Amniotic stem cell (primary cell): ENCODE data around the gene MEOX1.

Source experiments
- DNase-seq: peaks from one replicate; lab custom pipeline; 2025; lab: John Stamatoyannopoulos, UW

MEOX1 gene

DNA sequence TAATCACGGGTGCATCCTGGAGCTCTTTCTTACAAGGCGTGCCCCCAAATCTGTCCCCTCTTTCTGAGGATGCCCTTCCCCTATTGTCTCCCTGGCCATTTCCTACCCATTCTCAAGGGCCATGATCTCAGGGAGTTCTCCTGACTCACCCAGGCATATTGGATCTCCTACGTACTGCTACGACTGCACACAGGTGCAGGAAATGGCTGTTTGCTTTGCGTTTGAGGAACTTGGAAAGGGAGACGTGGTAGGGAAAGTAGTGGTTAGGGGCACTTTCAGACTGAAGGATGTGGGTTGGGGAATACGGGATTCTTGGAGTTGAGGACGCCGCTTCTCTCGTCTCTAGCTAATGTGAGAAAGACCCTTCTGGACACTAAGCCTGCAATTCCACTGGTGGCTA, 18.7 kb upstream of the MEOX1 start:
- no peak for DNase-seq

DNA sequence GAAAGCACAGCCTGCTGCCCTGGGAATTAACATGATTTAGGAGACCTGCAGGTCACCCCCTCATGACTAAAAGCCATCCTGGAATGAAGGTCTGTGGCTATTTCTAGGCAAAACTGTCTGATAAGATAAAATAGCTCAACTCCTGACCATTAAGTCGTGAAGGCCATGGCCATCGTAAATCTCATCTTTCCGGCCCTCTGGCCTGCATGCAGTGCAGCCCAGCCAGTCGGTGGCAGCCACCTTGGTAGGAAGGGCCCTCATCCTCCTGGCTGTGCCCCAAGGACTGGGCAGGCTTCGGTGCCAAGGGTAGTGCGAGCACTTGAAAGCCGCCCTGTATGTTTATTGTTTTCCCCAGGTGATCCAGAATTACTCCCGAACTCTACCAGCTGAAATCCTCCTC, 18.2 kb upstream of the MEOX1 start:
- no peak for DNase-seq

DNA sequence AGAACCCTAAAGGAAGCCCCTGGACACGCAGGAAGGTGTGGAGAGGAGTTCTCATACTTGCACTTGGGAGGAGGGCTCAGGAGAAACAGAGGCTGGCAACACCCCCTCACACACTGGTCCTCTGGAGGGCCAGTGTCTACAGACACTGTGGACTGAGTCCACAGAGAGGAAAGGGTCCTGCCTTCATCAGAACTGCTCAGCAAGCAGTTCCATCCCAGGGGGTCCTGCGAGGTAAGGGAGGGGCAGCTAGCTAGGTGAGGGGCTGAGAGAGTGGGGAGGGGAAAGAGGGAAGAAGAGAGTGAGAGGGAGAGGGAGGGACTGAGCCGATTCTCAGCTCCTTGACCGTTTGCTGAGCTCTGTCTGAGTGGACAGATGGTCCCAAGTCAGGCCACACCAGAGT, 17.7 kb upstream of the MEOX1 start:
- no peak for DNase-seq

DNA sequence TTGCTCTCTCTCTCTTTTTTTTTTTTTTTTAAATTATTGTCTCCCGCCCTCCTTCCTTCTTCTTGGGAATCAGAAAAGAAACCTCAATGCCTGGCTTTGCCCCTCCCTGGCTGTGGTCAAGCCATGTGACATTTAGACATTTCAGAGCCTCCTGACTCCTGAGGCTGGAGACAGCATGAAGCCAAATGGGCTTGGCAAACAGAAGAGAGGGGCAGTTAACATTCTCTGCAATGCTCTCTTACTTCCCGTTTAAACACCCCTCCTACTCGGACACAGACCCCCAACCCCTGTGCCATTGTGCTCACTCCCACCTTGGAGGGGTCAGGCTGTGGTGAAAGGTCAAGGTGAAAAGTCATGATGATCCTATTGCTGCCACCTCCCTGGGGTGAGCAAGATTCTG, 14.7 kb upstream of the MEOX1 start:
- DNase-seq, result no peak

DNA sequence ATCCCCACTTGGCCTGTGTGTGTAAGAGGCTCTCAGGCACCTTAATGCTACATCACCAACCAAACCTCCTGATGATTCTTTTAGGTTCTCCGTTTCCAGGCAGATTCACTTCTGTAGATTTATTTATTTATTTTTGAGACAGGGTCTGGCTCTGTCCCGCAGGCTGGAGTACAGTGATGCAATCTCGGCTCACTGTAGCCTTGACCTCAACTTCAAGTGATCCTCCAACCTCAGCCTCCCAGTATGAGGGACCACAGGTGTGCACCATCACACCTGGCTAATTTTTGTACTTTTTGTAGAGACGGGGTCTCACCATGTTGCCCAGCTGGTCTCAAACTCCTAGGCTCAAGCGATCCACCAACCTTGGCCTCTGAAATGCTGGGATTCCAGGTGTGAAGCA, 12.7 kb upstream of the MEOX1 start:
- DNase-seq, result no peak

DNA sequence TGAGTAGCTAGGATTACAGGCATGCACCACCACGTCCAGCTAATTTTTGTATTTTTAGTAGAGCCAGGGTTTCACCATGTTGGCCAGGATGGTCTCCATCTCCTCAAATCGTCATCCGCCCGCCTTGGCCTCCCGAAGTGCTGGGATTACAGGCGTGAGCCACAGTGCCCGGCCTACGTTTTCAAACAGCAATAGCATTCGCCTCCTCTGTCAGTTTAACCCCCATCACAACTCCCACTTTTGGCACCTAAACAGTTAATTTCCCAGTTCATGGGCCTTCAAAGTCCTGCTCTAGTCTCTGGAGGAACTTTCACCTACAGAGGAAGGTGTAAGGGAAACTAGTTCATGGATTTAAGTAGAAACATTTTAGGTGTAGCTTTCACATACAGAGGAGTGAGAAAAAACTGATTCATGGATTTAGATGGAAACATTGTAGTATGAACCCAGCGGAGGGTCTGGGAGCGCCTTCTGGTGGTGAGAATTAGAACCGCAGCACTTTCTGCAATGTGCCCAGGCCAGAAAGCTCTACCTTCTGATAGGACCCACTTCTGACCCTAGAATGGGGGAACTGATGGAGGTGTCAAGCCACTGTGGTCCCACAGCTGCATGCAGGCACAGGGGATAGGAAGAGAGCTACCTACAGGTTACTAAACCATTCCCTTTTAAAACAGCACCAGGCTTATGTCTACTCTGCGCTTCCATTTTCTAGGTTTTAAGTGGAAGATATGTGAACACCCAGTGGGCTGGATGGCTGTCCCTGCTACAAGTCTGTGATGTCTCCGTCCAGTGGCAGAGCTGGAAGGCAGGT, 12.0 kb upstream of the MEOX1 start:
- DNase-seq, result no peak

DNA sequence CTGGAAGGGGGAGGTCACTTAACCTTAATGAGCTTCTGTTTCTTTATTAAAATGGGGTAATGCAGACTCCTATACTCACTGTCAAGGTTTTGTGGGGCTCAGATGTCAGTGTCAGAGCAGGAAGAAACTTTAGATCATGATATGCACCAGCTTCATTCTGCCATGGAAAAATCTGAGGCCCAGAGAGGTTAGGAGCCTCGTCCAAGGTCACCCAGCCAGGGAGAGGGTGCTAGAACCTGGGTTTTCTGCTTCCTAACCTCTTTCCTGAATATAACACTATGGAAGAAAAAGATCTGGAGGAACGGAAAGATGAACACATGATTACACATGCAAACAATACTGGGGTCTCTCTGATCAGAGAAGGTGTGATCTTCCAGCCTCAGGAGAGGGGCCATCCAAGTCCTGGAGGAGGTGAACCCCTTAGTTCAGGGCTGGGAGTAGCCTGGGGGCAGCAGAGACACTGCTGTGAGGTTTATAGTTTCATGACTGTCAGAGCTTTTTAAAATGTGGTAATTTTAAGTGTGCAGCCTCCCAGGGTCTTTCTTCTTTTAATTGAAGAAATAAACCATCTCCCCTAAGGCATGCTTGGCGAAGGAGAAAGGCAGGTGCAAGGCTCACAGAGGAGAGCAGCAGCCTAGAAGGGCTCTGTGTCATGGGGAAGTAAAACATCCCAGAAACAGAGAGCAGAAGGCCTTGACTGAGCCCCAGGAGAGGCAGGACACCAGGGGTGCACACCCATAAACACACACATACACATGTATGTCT, 10.2 kb upstream of the MEOX1 start:
- no peak for DNase-seq

DNA sequence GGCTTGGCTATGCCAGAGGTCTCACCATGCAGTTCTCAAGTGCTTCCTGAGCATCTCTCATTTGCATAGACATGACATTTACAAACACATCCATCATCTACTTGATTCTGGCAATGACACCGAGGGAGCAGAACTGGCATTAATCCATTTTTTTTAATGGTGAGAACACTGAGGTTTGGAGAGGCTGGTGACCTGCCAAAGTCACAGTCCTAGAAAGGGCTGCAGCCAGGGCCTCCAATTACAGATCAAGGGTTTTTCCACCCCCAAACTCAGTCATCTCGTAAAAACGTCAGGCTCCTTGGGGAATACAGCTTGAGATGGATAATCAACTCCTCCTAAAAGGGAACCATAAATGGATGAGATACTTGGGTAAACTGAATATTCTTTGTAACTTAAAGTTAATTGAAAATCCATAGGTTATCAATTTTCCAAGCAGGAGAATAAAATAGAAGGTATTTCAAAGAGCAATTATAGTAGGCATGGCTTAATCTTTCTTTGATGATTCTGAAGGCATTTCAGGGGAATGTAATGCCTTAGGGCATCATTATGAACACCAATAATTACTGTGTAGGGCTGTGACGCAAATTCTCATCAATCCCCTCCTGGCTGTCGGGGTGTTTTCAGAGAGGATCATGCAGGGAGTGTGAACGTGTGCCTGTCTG, 9.4 kb upstream of the MEOX1 start:
- no peak for DNase-seq

DNA sequence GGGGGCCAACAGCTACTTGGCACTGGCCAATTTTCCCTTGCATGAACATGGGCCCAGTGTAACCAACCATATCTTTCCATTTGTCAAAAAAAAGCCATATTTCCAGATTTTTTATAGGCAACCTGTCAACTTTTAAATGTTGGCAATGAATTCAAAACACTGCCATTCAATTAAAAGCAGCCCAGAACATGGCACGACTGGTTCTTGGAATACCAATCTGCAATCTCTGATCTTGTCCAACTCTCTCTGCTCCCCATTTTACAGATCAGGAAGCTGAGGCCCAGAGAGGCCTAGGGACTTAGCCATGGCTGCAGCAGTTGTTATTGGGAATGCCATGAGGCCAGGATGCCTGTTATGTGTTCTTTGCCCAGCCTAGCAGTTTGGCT, 8.9 kb upstream of the MEOX1 start:
- no peak for DNase-seq

DNA sequence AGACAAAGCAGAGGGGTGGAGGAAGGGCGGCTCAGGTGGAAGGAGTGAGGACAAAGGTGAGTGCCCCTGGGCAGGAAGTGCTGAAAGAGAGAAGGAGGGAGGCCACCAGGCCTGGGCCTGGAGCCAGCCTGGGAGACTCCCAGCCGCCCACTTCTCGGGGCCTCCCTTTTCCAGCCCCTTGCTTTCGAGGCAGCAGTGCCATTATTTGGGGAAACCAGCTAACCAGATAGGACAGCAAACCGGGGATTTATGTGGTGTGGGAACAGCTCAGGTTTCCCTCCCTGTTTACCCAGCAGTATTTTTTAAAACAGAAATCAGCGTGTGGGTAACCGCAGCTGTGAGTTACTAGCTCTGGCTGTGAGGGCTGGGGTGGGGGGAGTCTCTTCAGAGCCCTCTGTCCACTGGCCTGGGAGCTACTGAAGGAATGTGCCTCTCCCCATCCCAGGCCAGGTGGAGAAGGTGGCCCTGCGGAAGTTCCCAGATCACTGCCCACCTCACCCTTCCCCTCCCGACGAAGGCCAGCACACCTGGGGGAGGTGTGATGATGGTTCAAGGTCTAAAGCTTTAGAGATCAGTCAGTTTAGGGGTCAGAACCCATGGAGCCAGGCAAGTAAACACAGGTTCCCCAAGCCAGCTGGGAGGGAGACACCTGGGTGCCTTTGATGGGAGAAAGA, 8.4 kb upstream of the MEOX1 start:
- DNase-seq, result no peak

DNA sequence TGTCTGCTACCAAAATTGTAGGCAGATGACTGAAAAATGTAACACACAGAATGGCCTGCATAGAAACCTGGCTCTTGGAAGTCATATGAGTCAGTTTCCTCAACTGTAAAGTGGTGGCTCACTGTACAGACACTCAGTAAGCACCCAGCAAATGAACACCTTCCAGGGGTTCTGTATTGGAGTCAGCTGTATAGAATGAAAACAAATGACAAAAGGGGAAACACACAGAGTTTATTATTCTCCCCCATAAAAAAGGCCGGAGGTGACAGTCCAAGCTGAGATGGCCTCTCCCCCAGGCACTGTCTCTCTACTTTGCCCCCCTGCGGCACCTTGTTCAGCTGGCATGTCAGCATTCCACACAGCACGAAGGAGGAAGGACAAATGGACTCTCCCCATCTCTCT, 6.2 kb upstream of the MEOX1 start:
- no peak for DNase-seq

DNA sequence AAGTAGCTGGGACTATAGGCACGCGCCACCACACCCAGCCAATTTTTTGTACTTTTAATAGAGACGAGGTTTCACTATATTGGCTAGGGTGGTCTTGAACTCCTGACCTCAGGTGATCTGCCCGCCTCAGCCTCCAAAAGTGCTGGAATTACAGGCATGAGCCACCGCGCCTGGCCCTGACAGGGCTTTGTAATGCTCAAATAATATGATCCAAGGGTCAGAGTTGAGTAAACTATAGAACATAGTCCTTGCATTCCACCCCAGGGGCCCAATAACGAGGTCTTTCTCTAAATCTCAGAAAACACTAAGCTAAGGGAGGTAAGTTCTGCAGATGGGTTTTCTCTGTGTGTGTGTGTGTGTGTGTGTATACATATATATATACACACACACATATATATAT, 5.8 kb upstream of the MEOX1 start:
- no peak for DNase-seq

DNA sequence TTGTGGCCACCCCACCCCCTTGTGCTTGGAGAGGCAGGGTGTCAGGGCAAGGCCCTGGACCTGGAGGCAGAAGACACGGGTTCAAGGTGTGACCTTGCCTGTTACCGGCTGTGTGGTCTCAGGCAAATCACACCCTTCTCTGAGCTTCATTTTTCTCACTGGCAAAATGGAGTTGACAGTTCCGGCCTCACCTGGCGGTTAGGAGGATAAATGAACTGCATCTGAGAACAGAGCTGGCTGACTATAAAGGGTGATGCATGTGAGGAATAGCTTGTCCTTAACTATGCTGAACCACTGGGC, 4.2 kb upstream of the MEOX1 start:
- no peak for DNase-seq

DNA sequence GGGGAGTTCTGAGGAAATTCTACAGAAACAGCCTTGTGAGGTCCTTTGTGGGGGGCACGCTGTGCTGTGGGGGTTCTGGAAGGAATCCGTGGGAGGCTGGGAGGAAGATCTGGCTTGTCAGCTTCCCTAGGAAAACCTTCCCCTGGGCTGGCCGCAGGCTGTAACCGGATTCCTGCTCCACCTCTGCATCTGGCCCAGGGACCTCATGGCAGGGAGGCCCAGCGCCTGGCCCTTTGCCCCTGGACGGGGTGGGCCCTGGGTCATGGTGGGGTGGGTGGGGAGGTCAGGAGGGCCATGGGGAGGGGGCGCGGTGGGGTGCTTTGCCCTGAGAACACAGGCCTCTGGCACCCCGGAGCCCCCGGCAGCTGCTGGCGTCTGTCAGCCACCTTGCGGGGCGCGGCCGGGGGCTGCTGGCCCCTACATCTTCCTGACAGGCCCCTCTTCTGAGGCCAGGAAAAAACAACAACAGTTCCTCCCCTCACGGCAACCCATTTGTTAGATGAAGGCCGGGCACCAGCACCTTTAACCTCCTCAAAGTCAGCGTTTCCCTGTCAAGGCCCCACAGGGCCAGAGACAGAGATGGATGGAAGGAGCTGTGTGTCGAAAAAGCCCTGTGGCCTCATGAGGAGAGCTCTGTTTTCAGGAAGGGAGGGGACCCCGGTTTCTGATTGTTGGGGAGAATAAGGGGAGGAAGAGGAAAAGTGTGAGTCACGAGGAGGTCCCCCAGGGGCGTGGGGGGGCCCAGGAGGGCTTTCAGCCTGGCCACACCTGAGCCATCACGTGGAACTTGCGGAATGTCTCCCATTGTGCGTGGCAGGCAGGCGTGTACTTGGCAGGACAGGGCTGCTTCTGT, 3.6 kb upstream of the MEOX1 start:
- DNase-seq, result no peak

DNA sequence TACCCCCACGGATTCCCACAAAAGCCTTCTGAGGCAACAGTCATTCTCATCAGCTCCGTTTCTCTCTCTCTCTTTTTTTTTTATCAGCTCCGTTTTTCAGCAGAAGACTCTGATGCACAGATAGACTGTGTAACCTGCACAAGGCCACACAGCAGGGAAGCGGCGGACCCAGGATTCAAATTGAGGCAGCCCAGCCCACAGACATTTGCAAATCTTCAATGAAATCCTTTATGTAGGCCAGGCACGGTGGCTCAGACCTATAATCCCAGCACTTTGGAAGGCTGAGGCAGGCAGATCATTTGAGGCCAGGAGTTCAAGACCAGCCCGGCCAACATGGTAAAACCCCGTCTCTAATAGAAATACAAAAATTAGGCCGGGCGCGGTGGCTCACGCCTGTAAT, 2.4 kb upstream of the MEOX1 start:
- no peak for DNase-seq

DNA sequence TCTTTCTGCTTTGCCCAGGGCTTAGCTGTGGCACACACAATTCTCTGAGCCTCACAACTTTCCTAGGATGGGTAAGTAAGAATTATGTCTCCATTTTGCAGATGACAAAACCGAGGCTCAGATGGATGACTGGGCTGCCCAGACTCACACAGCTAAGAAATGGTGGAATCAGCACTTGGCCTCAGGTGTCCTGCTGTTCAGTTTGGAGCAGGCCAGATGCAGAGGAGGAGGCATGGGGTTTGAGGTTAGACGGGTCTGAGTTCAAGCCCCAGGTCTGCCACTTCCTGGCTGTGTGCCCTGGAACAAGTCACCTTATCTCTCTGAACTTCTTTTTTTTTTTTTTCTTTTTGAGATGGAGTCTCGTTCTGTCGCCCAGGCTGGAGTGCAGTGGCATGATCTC, 1.7 kb upstream of the MEOX1 start:
- DNase-seq, result no peak

DNA sequence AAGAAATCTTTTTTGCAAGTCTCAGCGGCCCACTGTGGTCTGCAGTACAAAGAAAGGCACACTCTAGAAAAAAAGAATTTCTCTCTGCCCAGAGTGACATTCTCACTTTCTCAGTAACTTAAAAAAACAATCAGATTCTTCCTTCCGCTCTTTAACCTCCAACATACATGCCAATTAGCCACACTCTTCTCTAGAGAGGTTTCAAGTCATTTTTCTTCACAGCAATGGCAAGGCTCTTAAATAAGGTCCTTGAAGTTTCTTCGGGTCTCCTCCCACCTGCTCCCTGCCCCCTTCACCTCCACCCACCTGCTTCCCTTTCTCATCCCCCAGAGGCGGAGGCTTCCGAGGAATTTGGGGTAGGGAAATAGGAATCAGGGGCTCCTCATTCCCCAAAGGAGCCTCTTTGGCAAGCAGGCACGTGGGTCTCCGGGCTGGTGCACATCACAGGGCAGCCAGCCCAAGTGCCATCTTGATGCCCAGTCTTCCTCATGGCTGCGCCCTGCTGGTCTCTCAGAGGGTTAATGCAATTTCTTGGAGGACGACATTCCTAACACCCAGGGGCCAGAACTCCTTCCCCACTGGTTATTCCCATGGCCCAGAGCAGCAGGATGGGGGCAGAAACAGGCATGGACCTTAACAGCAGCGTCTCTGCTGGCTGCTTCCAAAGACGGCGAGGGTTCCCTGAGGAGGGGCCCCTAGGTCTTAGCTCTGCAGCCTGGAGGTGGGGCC, 855 bp upstream of the MEOX1 start:
- DNase-seq, result no peak

DNA sequence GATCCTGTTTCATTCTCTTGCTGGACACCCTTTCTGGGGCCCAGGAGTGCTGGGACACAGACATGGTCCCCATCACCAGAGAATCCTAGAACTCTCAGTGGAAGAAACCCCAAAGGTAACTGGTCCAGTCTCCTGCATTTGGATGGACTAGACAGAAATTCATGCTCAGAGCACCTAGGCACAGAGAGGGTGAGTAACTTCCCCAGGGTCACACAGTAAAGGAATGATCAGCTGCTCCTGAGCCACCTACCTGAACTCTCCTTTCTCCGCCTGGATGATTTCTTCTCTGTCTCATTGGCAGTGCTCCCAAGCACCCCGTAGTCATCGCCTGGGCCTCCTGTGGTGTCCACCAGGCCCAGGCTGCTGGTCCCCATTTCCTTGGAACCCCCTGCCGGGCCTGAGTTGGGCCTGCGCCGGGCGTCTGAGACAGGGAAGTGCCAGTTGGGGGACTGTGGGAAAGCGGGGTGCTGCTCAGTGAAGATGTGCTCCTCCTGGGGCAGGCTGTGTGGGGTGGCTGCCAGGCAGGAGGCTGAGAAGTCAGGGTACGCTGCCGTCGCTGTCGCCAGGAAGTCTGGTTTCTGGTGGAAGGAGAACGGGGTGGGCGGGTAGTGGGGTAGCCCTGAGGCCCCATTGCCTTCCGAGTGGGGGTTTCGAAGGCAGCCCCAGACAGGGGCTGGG, 767 bp downstream of the MEOX1 start:
- DNase-seq, result no peak

DNA sequence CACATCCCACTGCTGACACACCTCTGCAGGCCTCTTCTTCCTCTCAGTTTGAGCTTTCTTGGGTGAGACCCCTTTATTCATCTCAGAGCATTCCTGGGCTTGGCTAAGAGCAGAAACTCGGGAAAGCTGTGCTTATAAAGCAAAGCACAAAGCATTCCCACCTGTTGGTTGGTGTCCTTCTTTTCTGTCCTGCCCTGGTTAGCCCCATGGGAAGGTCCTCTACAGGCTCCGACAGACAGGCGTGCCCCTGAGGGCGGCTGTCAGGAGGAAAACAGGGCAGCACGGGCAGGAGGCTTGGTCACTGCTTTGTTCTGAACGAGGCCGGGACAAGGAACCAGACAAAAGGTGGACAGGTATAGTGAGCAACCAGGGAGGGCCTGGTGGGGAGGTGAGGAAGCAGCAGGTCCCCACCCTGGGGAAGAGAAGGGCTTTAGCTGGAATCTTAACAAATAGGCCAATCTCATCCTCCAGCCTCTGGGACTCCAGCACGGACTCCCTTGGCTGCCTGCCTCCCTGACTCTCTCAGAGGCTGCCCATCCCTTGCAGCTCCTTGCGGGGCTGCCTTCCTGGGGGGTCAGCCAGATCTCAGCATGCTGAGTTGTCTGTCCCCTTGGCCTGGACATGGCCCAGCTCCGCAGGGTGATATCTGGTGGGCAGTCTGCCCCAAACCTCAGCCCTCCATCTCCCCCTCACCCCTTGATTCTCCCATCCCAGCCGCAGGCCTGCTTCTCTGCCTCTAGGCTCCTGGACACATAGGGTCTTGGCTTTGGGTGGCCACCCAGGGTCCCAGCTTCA, 1.7 kb downstream of the MEOX1 start:
- no peak for DNase-seq

DNA sequence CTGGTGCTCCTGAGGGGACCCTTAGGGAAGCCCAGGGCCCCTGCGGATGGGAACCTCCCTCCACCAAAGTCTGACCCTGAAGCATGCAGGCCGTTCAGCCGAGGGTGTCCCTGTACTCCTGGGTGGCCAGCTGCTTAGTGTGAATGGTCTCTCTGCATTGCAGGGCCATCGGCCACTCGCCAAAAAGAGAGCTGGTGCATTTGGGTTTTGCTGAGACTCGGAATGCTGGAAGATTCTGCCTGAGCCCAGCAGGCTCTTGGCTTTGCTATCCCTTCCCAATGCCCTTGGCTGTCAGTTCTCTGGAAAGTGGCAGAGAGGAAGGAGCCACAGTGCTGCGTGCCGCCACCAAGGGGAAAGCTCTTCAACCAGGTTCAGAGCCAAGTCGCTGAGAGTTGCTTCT, 2.8 kb downstream of the MEOX1 start:
- DNase-seq, result no peak
